Adipocyte (in vitro differentiated cells): ENCODE results near the gene DBX1.

ENCODE experiments used
- DNase-seq: peaks from one replicate; pipeline ENCODE4 v3.0.0-alpha.2; 2015; ENCODE audit warnings: low read depth
- H3K27me3 ChIP-seq: replicated peaks from 2 replicates; pipeline ENCODE4 v1.7.0; 2013; ENCODE audit warnings: mild to moderate bottlenecking, low read length, moderate library complexity; ENCODE audit not compliant: control insufficient read depth, insufficient read depth
- H3K36me3 ChIP-seq: 2 replicates; pipeline ENCODE4 v1.7.0; 2013; ENCODE audit warnings: low read length, mild to moderate bottlenecking, moderate library complexity; ENCODE audit not compliant: control insufficient read depth, insufficient read depth, severe bottlenecking
- H3K4me1 ChIP-seq: 2 replicates; pipeline ENCODE4 v1.7.0; 2013; ENCODE audit warnings: mild to moderate bottlenecking, low read length, moderate library complexity; ENCODE audit not compliant: control insufficient read depth, insufficient read depth
- H3K4me3 ChIP-seq: 2 replicates; pipeline ENCODE4 v1.7.0; 2013; ENCODE audit warnings: mild to moderate bottlenecking, low read length, moderate library complexity
- H3K9ac ChIP-seq: 2 replicates; pipeline ENCODE4 v1.7.0; 2013; ENCODE audit warnings: mild to moderate bottlenecking, low read length, moderate library complexity
- H3K9me3 ChIP-seq: 2 replicates; pipeline ENCODE4 v1.7.0; 2013; ENCODE audit warnings: mild to moderate bottlenecking, low read length, moderate library complexity; ENCODE audit not compliant: control insufficient read depth

Gene DBX1

GRCh38 chr11:20117291-20117690, 43.0 kb downstream of the DBX1 start:
- no peak overlapping the region for H3K9ac ChIP-seq
- peaks cover 10% of the 10 kb centered on the region for H3K4me1 ChIP-seq
- no peak for DNase-seq
- peaks cover 80% of the 10 kb centered on the region for H3K36me3 ChIP-seq
- H3K4me3 ChIP-seq: no peak overlapping the region
- no peaks in the 10 kb centered on the region for H3K27me3 ChIP-seq
- no peaks in the 10 kb centered on the region for H3K9me3 ChIP-seq

GRCh38 chr11:20116825-20117224, 43.5 kb downstream of the DBX1 start:
- no peak for DNase-seq
- Histone ChIP-seq H3K4me1 (peaks cover 15% of the 10 kb centered on the region), H3K9ac (no peak overlapping the region), H3K36me3 (peaks cover 80% of the 10 kb centered on the region), H3K27me3 (no peaks in the 10 kb centered on the region), H3K9me3 (no peaks in the 10 kb centered on the region), H3K4me3 (no peak overlapping the region)

GRCh38 chr11:20114588-20114987, 45.7 kb downstream of the DBX1 start:
- H3K36me3 ChIP-seq: peaks cover 77% of the 10 kb centered on the region

DNA sequence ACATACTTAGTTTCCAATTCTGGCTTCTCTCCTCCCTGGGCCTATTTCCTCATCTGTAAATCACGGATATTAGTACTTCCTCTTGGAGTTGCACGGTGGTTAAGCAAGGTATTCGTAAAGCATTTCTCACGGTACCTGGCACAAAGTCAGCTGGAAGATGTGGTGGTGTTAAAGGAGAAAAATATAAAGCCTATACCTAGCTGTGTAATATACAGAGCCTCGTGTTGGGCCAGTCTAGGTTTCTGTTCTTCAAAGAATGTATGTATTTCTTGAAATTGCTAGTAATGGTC, 47.2 kb downstream of the DBX1 start:
- H3K4me3 ChIP-seq: no peak overlapping the region
- peaks cover 77% of the 10 kb centered on the region for H3K36me3 ChIP-seq
- peak overlapping the region; percentile 61 for H3K9ac ChIP-seq
- peaks cover 47% of the 10 kb centered on the region for H3K4me1 ChIP-seq
- no peaks in the 10 kb centered on the region for H3K9me3 ChIP-seq
- DNase-seq: no peak
- no peaks in the 10 kb centered on the region for H3K27me3 ChIP-seq

More at GRCh38 chr11:20114588-20114987, 45.7 kb downstream of the DBX1 start:
- Histone ChIP-seq H3K4me1 (peaks cover 37% of the 10 kb centered on the region), H3K9me3 (no peaks in the 10 kb centered on the region), H3K27me3 (no peaks in the 10 kb centered on the region), H3K4me3 (no peak overlapping the region), H3K9ac (no peak overlapping the region)
- no peak for DNase-seq

- peaks cover 47% of the 10 kb centered on the region for H3K4me1 ChIP-seq
- peaks cover 77% of the 10 kb centered on the region for H3K36me3 ChIP-seq
- peak; percentile 94 for DNase-seq
- H3K27me3 ChIP-seq: no peaks in the 10 kb centered on the region
- H3K4me3 ChIP-seq: no peak overlapping the region
- H3K9ac ChIP-seq: peak overlapping the region; percentile 61
- no peaks in the 10 kb centered on the region for H3K9me3 ChIP-seq
Measured at GRCh38 chr11:20112291-20113148, 47.8 kb downstream of the DBX1 start.

DNA sequence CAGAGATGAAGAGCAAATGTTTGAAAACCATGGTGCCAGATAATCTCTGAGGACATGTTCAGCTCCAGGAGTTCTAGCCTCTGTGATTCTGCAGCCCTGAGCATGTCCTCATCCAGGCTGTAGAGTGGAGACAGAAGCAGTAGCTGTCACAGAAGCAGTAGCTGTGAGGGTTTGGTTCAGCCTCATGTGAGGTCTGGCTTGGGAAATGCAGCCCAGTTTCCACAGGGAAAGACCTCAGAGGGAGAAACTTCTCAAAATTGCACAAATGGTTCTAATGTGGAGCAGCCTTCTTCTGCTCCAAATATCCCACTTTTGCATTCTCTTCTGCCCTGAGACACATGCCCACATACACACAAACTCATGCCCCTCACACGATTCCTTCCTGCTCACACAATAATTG, 48.4 kb downstream of the DBX1 start:
- H3K9me3 ChIP-seq: no peaks in the 10 kb centered on the region
- peaks cover 47% of the 10 kb centered on the region for H3K4me1 ChIP-seq
- peak overlapping the region; percentile 57 for H3K9ac ChIP-seq
- no peak for DNase-seq
- peaks cover 74% of the 10 kb centered on the region for H3K36me3 ChIP-seq
- H3K4me3 ChIP-seq: no peak overlapping the region
- no peaks in the 10 kb centered on the region for H3K27me3 ChIP-seq

DNA sequence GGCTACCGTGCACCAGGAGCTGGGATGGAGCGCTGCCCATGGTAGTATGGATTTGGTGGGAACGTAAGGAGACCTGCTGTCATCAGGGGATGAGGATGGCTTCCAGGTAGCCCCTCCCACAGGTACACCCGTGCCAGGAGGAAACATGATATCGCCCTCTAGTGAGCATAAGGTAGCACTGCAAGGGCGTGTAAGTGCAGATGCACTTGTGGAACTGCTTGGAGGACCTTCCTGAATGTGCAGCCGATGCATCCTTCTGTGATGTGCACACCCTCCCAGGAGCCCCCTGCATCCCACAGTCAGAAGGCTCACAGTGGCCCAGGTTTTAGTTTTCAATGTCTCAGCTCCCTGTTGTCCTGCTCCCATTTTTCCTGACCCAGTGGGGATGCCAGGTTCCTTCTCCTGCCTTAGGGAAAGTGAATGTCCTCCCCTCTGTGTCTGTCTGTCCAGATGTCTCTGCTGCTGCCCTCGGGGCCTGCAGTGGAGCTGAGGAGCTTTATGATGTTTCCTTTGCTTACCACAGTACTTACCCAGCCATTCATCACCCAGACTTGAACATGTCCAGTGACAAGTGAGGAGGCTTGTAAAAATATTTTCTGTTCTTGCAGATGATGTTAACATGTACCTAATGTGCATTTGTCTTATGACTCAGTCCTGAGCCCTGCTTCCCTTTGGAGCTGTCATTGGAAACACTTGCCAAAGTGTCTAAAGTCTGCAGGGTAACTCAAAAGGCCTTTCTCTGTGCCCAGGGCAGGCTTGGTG, 49.2 kb downstream of the DBX1 start:
- DNase-seq: peak; percentile 73
- peaks cover 67% of the 10 kb centered on the region for H3K36me3 ChIP-seq
- no peak overlapping the region for H3K4me3 ChIP-seq
- H3K9ac ChIP-seq: no peak overlapping the region
- H3K9me3 ChIP-seq: no peaks in the 10 kb centered on the region
- H3K4me1 ChIP-seq: peaks cover 47% of the 10 kb centered on the region
- H3K27me3 ChIP-seq: no peaks in the 10 kb centered on the region

DNA sequence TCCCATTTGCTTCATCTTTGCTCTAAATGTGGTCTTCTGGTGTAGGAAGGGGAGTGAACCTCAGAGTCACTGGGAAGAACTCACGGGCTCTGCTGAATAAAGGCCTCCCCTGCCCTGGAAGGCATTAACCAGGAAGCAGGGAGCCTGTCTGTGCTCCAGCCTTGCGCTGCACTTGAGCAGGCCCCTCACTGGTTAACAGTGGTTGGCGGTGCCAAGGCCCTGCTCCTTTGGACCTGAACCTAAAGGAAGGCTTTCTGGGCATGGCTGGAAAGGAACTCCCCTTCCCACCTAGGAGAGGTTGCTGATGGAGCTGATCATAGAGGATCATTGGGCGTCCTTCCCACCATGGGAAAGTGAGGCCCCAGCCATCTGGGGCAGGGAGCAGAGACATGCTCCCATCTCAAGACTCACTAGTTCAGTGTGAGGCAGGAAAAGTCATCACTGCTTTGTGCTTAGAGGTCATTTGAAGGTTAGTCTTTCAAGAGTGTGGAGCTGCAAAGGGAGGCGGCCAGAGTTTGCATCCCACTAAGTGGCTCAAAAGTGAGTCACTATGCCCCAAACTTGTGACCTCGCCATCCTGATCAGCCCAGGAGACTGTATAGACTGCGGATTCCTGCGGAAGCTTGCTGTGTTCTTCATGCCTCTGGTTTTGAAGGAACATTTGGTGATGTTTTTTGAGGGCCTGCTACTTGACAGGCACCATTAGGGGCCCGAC, 50.4 kb downstream of the DBX1 start:
- Histone ChIP-seq H3K4me1 (peaks cover 47% of the 10 kb centered on the region), H3K9me3 (no peaks in the 10 kb centered on the region), H3K4me3 (no peak overlapping the region), H3K36me3 (peaks cover 67% of the 10 kb centered on the region), H3K9ac (no peak overlapping the region), H3K27me3 (no peaks in the 10 kb centered on the region)
- no peak for DNase-seq
